GM15510 (cell line): ENCODE data around the gene FAM222B.

ENCODE experiments used
- POLR2A ChIP-seq: IDR thresholded peaks from 3 replicates; pipeline ENCODE4 v1.6.1; 2011; ENCODE audit warnings: borderline replicate concordance; ENCODE audit not compliant: insufficient read length; ENCODE audit errors: extremely low read depth

The FAM222B gene

GRCh38 chr17:28723159-28723835 lies 119.3 kb downstream of the FAM222B start:
- TF ChIP-seq POLR2A: no peak

- no peak for TF ChIP-seq POLR2A
Measured at GRCh38 chr17:28722417-28723158, 120.0 kb downstream of the FAM222B start.

GRCh38 chr17:28720247-28720996 lies 122.2 kb downstream of the FAM222B start:
- no peak for TF ChIP-seq POLR2A

GRCh38 chr17:28719021-28719433 lies 123.6 kb downstream of the FAM222B start:
- no peak for TF ChIP-seq POLR2A

GRCh38 chr17:28718333-28719020 lies 124.1 kb downstream of the FAM222B start:
- no peak for TF ChIP-seq POLR2A

GRCh38 chr17:28717578-28718332 lies 124.8 kb downstream of the FAM222B start, which contains the start of gene RAB34:
RAB34 (minus strand) TSS chr17:28717868; CDS start chr17:28717266, 602 bp downstream.
- peak; percentile 47 for TF ChIP-seq POLR2A

GRCh38 chr17:28716740-28717577 lies 125.6 kb downstream of the FAM222B start:
- TF ChIP-seq POLR2A: no peak

GRCh38 chr17:28715217-28715616 lies 127.4 kb downstream of the FAM222B start:
- TF ChIP-seq POLR2A: no peak

- no peak for TF ChIP-seq POLR2A
Measured at GRCh38 chr17:28714281-28714680, 128.3 kb downstream of the FAM222B start.

GRCh38 chr17:28712705-28713415 lies 129.7 kb downstream of the FAM222B start:
- no peak for TF ChIP-seq POLR2A

GRCh38 chr17:28712032-28712704 lies 130.4 kb downstream of the FAM222B start:
- TF ChIP-seq POLR2A: peak; percentile 37

GRCh38 chr17:28711723-28712031 lies 130.9 kb downstream of the FAM222B start, which contains the start of gene PROCA1:
PROCA1 (minus strand) TSS chr17:28711888; CDS start chr17:28711660, 228 bp downstream.
- no peak for TF ChIP-seq POLR2A
